Dendritic cell treated with granulocyte-macrophage colony-stimulating factor and Interleukin-4, amounts not matched to agents 40 ng/mL and 50 ng/mL, for 4 days (primary cell): ENCODE results near the gene TENT5A.
"Not testable (repeated sequence)": the region's sequence is repeated elsewhere in the genome, so short reads cannot be mapped to it uniquely, and the experiment has no call there.

Experiments used
- H3K27ac Mint-ChIP-seq: one replicate; pipeline ENCODE4 v1.8.0; 2022; ENCODE audit warnings: mild to moderate bottlenecking, mixed read lengths
- H3K27me3 Mint-ChIP-seq: one replicate; pipeline ENCODE4 v1.8.0; 2022; ENCODE audit warnings: mild to moderate bottlenecking, mixed read lengths
- H3K36me3 Mint-ChIP-seq: one replicate; pipeline ENCODE4 v1.8.0; 2022; ENCODE audit warnings: low read depth, mixed read lengths
- H3K4me1 Mint-ChIP-seq: one replicate; pipeline ENCODE4 v1.8.0; 2022; ENCODE audit warnings: low read depth, mixed read lengths
- H3K4me3 Mint-ChIP-seq: one replicate; pipeline ENCODE4 v1.8.0; 2022; ENCODE audit warnings: mild to moderate bottlenecking, moderate library complexity, mixed read lengths
- H3K9me3 Mint-ChIP-seq: one replicate; pipeline ENCODE4 v1.8.0; 2022; ENCODE audit warnings: mixed read lengths
- intact Hi-C: fragments of 100-400 bp; cut with micrococcal nuclease; formaldehyde crosslinking; loops from one replicate; pipeline ENCODE4 v1.15.0; 2022

The TENT5A gene

DNA sequence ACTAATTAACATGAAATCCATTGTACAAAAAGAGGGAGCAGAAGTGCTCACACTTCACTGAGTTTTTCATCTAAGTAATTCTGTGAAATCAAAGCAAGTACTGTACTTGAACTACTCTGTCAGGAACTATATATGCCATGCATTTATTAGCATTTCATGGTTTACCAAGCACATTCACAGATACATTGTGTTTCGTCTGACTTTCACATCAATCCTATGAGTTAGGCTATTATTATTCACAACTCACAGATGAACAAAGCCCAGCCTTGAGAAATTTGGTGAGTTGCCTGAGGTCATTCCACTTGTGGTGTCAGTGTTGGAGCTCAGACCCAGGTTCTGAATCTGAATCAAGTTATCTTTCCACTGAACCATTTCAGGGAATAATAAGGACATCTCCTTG is 33.7 kb upstream of the TENT5A start:
- Mint-ChIP-seq H3K4me3 (no peak overlapping the region), H3K27ac (no peak overlapping the region), H3K9me3 (peaks cover 11% of the 10 kb centered on the region), H3K4me1 (no peaks in the 10 kb centered on the region), H3K36me3 (peaks cover 6% of the 10 kb centered on the region), H3K27me3 (peaks cover 8% of the 10 kb centered on the region)
- intact Hi-C loops: no loop called here

GRCh38 chr6:81785377-81785776 is 32.9 kb upstream of the TENT5A start:
- Mint-ChIP-seq H3K36me3 (peaks cover 6% of the 10 kb centered on the region), H3K9me3 (peaks cover 11% of the 10 kb centered on the region), H3K4me1 (no peaks in the 10 kb centered on the region), H3K4me3 (no peak overlapping the region), H3K27ac (no peak overlapping the region), H3K27me3 (peaks cover 5% of the 10 kb centered on the region)
- intact Hi-C loops: no loop called here

- intact Hi-C loops: no loop called here
- no peak overlapping the region for H3K27ac Mint-ChIP-seq
- H3K4me3 Mint-ChIP-seq: no peak overlapping the region
- H3K36me3 Mint-ChIP-seq: peaks cover 6% of the 10 kb centered on the region
- no peaks in the 10 kb centered on the region for H3K4me1 Mint-ChIP-seq
- no peaks in the 10 kb centered on the region for H3K27me3 Mint-ChIP-seq
- peaks cover 11% of the 10 kb centered on the region for H3K9me3 Mint-ChIP-seq
Measured at GRCh38 chr6:81783893-81784292, 31.4 kb upstream of the TENT5A start.

DNA sequence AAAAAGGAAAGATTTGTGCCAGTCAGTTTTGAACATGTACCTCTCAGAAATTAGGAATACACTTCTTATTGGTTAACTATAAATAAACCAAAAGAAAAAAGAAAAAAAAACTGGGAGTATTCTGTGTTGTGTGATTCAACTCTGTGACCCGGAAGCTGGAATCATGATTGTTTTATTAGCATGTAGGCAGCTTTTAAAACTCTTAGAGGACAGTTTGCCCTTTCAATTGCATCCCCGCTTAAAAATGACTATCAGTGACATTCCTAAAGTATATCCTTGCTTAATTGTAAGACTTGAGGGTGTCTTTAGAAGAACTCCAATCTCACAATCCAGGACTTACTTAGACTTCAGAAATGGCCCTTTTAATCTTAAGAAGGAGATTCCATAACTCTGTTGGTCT is 29.1 kb upstream of the TENT5A start:
- intact Hi-C loops: no loop called here
- H3K27me3 Mint-ChIP-seq: peaks cover 3% of the 10 kb centered on the region
- H3K27ac Mint-ChIP-seq: no peak overlapping the region
- peaks cover 19% of the 10 kb centered on the region for H3K9me3 Mint-ChIP-seq
- peaks cover 6% of the 10 kb centered on the region for H3K36me3 Mint-ChIP-seq
- H3K4me3 Mint-ChIP-seq: no peak overlapping the region
- H3K4me1 Mint-ChIP-seq: peaks cover 12% of the 10 kb centered on the region

DNA sequence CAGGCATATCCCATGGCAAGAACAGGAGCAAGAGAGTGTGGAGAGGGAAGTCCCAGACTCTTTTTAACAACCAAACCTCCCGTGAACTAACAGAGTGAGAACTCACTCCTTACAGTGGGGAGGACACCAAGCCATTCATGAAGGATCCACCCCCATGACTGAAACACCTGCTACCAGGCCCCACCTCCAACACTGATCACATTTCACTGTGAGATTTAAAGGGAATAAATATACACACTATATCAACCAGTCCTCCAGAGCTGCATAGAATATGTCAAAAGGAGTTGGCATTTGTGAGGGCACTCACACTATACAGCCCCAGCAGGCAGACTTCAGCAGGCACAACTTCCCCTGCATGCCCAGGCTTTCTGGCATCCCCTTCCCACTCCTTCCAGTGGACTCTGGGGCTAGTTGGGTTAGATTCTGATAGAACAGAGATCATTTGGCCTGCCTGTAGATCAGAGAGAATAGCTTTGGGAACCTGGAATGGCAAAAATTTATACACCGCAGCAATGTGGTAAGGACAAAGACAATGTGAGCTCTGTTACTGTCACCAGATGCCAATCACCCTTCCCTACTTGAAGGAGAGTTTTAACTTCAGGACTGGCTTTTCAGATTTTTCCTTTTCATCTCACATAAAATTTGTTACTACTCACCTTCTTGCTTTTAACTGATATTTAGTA is 25.2 kb upstream of the TENT5A start:
- Mint-ChIP-seq H3K4me1 (peaks cover 30% of the 10 kb centered on the region), H3K4me3 (no peak overlapping the region), H3K27me3 (peaks cover 3% of the 10 kb centered on the region), H3K9me3 (peaks cover 19% of the 10 kb centered on the region), H3K27ac (no peak overlapping the region), H3K36me3 (peaks cover 6% of the 10 kb centered on the region)
- intact Hi-C loops: no loop called here

DNA sequence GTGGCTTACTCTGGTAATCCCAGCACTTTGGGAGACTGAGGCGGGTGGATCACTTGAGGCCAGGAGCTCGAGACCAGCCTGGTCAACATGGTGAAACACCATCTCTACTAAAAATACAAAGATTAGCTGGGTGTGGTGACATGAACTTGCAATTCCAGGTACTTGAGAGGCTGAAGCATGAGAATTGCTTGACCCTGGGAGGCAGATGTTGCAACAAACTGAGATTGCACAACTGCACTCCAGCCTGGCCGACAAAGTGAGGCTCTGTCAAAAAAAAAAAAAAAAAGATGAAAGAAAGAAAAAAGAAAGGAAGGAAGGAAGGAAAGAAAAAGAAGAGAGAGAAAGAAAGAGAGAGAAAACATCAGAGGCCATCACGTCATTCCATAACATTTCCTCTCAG is 23.7 kb upstream of the TENT5A start:
- H3K27ac Mint-ChIP-seq, H3K36me3 Mint-ChIP-seq, H3K4me3 Mint-ChIP-seq, H3K9me3 Mint-ChIP-seq, intact Hi-C loops, H3K27me3 Mint-ChIP-seq: not testable (repeated sequence)
- peaks cover 31% of the 10 kb centered on the region for H3K4me1 Mint-ChIP-seq

DNA sequence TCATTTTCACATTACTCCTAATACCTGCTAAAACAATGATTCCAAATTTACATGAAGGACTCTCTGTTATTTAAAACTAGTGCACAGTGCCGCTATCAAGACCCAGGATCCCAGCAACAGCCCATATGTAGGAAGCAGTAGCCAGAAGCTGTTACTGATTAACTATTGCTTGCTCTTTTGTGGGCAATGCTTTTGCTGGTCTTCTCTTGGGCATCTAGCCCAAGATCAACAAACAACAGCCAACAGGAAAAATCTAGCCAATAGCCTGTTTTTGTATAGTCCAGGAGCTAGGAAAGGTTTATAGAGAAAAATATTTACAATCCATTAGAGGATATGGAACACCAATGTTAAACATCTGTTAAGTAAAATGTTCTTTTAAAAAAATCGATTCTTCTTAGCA is 22.1 kb upstream of the TENT5A start:
- intact Hi-C loops: no loop called here
- H3K9me3 Mint-ChIP-seq: peaks cover 9% of the 10 kb centered on the region
- no peaks in the 10 kb centered on the region for H3K36me3 Mint-ChIP-seq
- H3K27ac Mint-ChIP-seq: no peak overlapping the region
- no peak overlapping the region for H3K4me3 Mint-ChIP-seq
- peaks cover 40% of the 10 kb centered on the region for H3K4me1 Mint-ChIP-seq
- H3K27me3 Mint-ChIP-seq: peaks cover 3% of the 10 kb centered on the region

- Mint-ChIP-seq H3K27ac (no peak overlapping the region), H3K4me3 (no peak overlapping the region), H3K36me3 (no peaks in the 10 kb centered on the region), H3K27me3 (peaks cover 3% of the 10 kb centered on the region), H3K9me3 (peaks cover 9% of the 10 kb centered on the region), H3K4me1 (peaks cover 40% of the 10 kb centered on the region)
- intact Hi-C loops: no loop called here
Measured at GRCh38 chr6:81773887-81774286, 21.4 kb upstream of the TENT5A start.

- H3K9me3 Mint-ChIP-seq: peaks cover 9% of the 10 kb centered on the region
- H3K36me3 Mint-ChIP-seq: no peaks in the 10 kb centered on the region
- H3K4me1 Mint-ChIP-seq: peaks cover 40% of the 10 kb centered on the region
- H3K27ac Mint-ChIP-seq: peak overlapping the region; percentile 18
- no peak overlapping the region for H3K4me3 Mint-ChIP-seq
- H3K27me3 Mint-ChIP-seq: peaks cover 3% of the 10 kb centered on the region
- intact Hi-C loops: no loop called here
Measured at GRCh38 chr6:81772741-81773140, 20.3 kb upstream of the TENT5A start.

- H3K4me3 Mint-ChIP-seq: no peak overlapping the region
- intact Hi-C loops: no loop called here
- H3K27ac Mint-ChIP-seq: no peak overlapping the region
- no peaks in the 10 kb centered on the region for H3K27me3 Mint-ChIP-seq
- H3K9me3 Mint-ChIP-seq: no peaks in the 10 kb centered on the region
- peaks cover 40% of the 10 kb centered on the region for H3K4me1 Mint-ChIP-seq
- H3K36me3 Mint-ChIP-seq: no peaks in the 10 kb centered on the region
Measured at GRCh38 chr6:81771097-81771496, 18.6 kb upstream of the TENT5A start.

DNA sequence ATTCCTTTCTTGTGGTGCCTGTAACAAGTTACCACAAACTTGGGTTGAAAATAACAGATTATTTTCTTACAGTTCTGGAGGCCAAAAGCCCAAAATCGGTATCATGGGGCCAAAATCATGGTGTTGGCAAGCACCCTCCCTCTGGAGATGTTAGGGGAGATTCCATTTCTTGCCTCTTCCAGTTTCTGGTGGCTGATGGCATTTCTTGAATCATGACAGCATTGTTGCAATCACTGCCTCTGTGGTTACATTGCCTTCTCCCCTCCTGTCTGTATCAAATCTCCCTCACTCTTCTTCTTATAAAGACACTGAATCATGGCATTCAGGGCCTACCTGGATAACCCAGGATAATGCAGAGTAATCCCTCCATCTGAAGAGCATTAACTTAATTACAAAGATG is 17.9 kb upstream of the TENT5A start:
- Mint-ChIP-seq H3K27ac (no peak overlapping the region), H3K4me1 (peaks cover 44% of the 10 kb centered on the region), H3K27me3 (no peaks in the 10 kb centered on the region), H3K9me3 (no peaks in the 10 kb centered on the region), H3K36me3 (no peaks in the 10 kb centered on the region), H3K4me3 (no peak overlapping the region)
- intact Hi-C loops: no loop called here

DNA sequence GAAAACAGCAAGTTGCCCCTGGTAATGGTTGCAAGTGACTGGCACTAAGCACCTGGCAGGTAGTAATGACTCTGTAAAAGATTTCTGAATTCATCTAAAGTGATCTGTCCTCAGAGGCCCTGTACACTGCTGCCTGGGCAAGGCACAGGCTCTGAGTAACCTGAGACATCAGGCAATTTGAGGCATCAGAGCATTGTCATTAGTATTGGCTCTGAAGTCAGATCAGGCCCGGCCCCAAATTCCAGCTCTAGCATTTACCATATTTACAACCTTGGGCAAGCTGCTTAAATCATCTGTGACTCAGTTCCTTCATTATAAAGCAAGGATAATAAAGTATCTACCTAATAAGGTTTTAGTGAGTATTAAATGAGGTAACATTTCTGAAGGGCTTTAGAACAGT is 17.3 kb upstream of the TENT5A start:
- H3K4me1 Mint-ChIP-seq: peaks cover 49% of the 10 kb centered on the region
- no peaks in the 10 kb centered on the region for H3K36me3 Mint-ChIP-seq
- intact Hi-C loops: no loop called here
- H3K27me3 Mint-ChIP-seq: peaks cover 3% of the 10 kb centered on the region
- H3K9me3 Mint-ChIP-seq: no peaks in the 10 kb centered on the region
- H3K27ac Mint-ChIP-seq: no peak overlapping the region
- H3K4me3 Mint-ChIP-seq: no peak overlapping the region

GRCh38 chr6:81768150-81768942 is 15.9 kb upstream of the TENT5A start:
- intact Hi-C loops: no loop called here
- H3K4me3 Mint-ChIP-seq: no peak overlapping the region

GRCh38 chr6:81767163-81767891 is 14.8 kb upstream of the TENT5A start:
- Mint-ChIP-seq H3K9me3 (no peaks in the 10 kb centered on the region), H3K4me1 (peaks cover 47% of the 10 kb centered on the region), H3K4me3 (no peak overlapping the region), H3K36me3 (no peaks in the 10 kb centered on the region), H3K27ac (peak overlapping the region; percentile 66), H3K27me3 (peaks cover 5% of the 10 kb centered on the region)
- intact Hi-C loops: no loop called here

More at GRCh38 chr6:81768150-81768942, 15.9 kb upstream of the TENT5A start:
- Mint-ChIP-seq H3K36me3 (no peaks in the 10 kb centered on the region), H3K27me3 (peaks cover 5% of the 10 kb centered on the region), H3K27ac (no peak overlapping the region), H3K4me1 (peaks cover 47% of the 10 kb centered on the region), H3K9me3 (no peaks in the 10 kb centered on the region)
